MM.1S (cell line): Measurements from ENCODE around the gene MFSD11.
"Not testable (repeated sequence)": the region's sequence is repeated elsewhere in the genome, so short reads cannot be mapped to it uniquely, and the experiment has no call there.

Experiments
- DNase-seq: peaks from one replicate; pipeline ENCODE4 v3.0.0-alpha.2; 2015
- H2AFZ ChIP-seq: fragments of 300-600 bp; sonication (generic); 2 replicates; pipeline ENCODE4 v1.6.0; 2016; ENCODE audit warnings: antibody characterized with exemption, low read length
- H3F3A ChIP-seq: fragments of 300-600 bp; sonication (generic); 2 replicates; pipeline ENCODE4 v1.6.1; 2016; ENCODE audit warnings: mild to moderate bottlenecking, antibody characterized with exemption, low read length, moderate library complexity, mixed read lengths; ENCODE audit not compliant: insufficient read depth
- H3K27ac ChIP-seq: fragments of 300-600 bp; sonication (generic); 2 replicates; pipeline ENCODE4 v1.5.1; 2016; ENCODE audit warnings: mild to moderate bottlenecking, low read length
- H3K27me3 ChIP-seq: fragments of 300-600 bp; sonication (generic); replicated peaks from 2 replicates; pipeline ENCODE4 v1.6.0; 2016; ENCODE audit warnings: low read length; ENCODE audit not compliant: insufficient read depth
- H3K36me3 ChIP-seq: fragments of 300-600 bp; sonication (generic); replicated peaks from 2 replicates; pipeline ENCODE4 v1.6.1; 2016; ENCODE audit warnings: mild to moderate bottlenecking, low read length, mixed read lengths; ENCODE audit not compliant: insufficient read depth
- H3K4me1 ChIP-seq: fragments of 300-600 bp; sonication (generic); 2 replicates; pipeline ENCODE4 v1.6.1; 2016; ENCODE audit warnings: low read length, mixed read lengths
- H3K4me2 ChIP-seq: fragments of 300-600 bp; sonication (generic); 2 replicates; pipeline ENCODE4 v1.6.0; 2016; ENCODE audit warnings: low read depth, low read length
- H3K4me3 ChIP-seq: fragments of 300-600 bp; sonication (generic); 2 replicates; pipeline ENCODE4 v1.5.1; 2016; ENCODE audit warnings: low read length, mixed read lengths
- H3K79me2 ChIP-seq: fragments of 300-600 bp; sonication (generic); 2 replicates; pipeline ENCODE4 v1.6.1; 2016; ENCODE audit warnings: mixed run types, low read length, mixed read lengths
- H3K9ac ChIP-seq: fragments of 300-600 bp; sonication (generic); 2 replicates; pipeline ENCODE4 v1.6.1; 2016; ENCODE audit warnings: low read length, mixed read lengths
- H3K9me2 ChIP-seq: fragments of 300-600 bp; sonication (generic); replicated peaks from 2 replicates; pipeline ENCODE4 v1.6.1; 2016; ENCODE audit warnings: mild to moderate bottlenecking, low read length, mixed read lengths; ENCODE audit not compliant: insufficient read depth
- H3K9me3 ChIP-seq: fragments of 300-600 bp; sonication (generic); replicated peaks from 2 replicates; pipeline ENCODE4 v1.6.1; 2016; ENCODE audit warnings: mild to moderate bottlenecking, low read length, mixed read lengths; ENCODE audit not compliant: insufficient read depth
- H4K20me1 ChIP-seq: fragments of 300-600 bp; sonication (generic); 2 replicates; pipeline ENCODE4 v1.6.1; 2016; ENCODE audit warnings: mild to moderate bottlenecking, low read length, moderate library complexity, mixed read lengths; ENCODE audit not compliant: insufficient read depth
- CTCF ChIP-seq: fragments of 300-600 bp; sonication (generic); IDR thresholded peaks from 2 replicates; pipeline ENCODE4 v1.5.1; 2016; ENCODE audit warnings: antibody characterized with exemption, low read length, mixed read lengths
- EZH2 ChIP-seq: fragments of 300-600 bp; sonication (generic); optimal IDR thresholded peaks from 2 replicates; pipeline ENCODE3; 2017; ENCODE audit warnings: low read depth, mild to moderate bottlenecking, antibody characterized with exemption, low read length, mixed read lengths
- EZH2phosphoT487 ChIP-seq: fragments of 300-600 bp; sonication (generic); IDR thresholded peaks from 2 replicates; pipeline ENCODE4 v1.6.1; 2018; ENCODE audit warnings: antibody characterized with exemption, low read length

The MFSD11 gene

GRCh38 chr17:76812968-76813367, 75.0 kb downstream of the MFSD11 start:
- H3F3A ChIP-seq, result no peaks in the 10 kb centered on the region
- no peaks in the 10 kb centered on the region for H3K36me3 ChIP-seq
- no peak overlapping the region for H3K9ac ChIP-seq
- H3K27ac ChIP-seq, result no peak overlapping the region
- no peaks in the 10 kb centered on the region for H4K20me1 ChIP-seq
- no peaks in the 10 kb centered on the region for H3K27me3 ChIP-seq
- no peaks in the 10 kb centered on the region for H3K9me3 ChIP-seq
- TF ChIP-seq EZH2 (no peak), EZH2phosphoT487 (no peak), CTCF (no peak)
- H3K4me2 ChIP-seq, result no peak overlapping the region
- H3K4me1 ChIP-seq, result peaks cover 7% of the 10 kb centered on the region; the same call in 1 of the 2 replicates
- H3K79me2 ChIP-seq, result no peaks in the 10 kb centered on the region
- no peak overlapping the region for H3K4me3 ChIP-seq
- no peak for DNase-seq
- no peak overlapping the region for H2AFZ ChIP-seq
- no peaks in the 10 kb centered on the region for H3K9me2 ChIP-seq

GRCh38 chr17:76815907-76816589, 78.1 kb downstream of the MFSD11 start:
- H3K79me2 ChIP-seq, H4K20me1 ChIP-seq, H3K4me1 ChIP-seq, H3K4me3 ChIP-seq, H3K9me2 ChIP-seq, H3K27ac ChIP-seq, H3K36me3 ChIP-seq, H3K9me3 ChIP-seq, H3K9ac ChIP-seq, H3K27me3 ChIP-seq, H3F3A ChIP-seq, DNase-seq: not testable (repeated sequence)
- Histone ChIP-seq H3K4me2 (0 out of 2 replicates have a peak overlapping the region, but pooled peaks have one; percentile 18), H2AFZ (peak overlapping the region; percentile 70)

GRCh38 chr17:76816590-76817135, 78.7 kb downstream of the MFSD11 start:
- Histone ChIP-seq H3K9me3 (no peaks in the 10 kb centered on the region), H3K36me3 (no peaks in the 10 kb centered on the region), H3F3A (no peaks in the 10 kb centered on the region), H3K9me2 (no peaks in the 10 kb centered on the region), H3K4me2 (0 out of 2 replicates have a peak overlapping the region, but pooled peaks have one; percentile 18), H3K27ac (no peak overlapping the region), H3K9ac (no peak overlapping the region), H3K27me3 (no peaks in the 10 kb centered on the region), H2AFZ (peak overlapping the region; percentile 70), H3K79me2 (no peaks in the 10 kb centered on the region), H3K4me3 (no peak overlapping the region), H3K4me1 (peaks cover 7% of the 10 kb centered on the region; the same call in 1 of the 2 replicates), H4K20me1 (no peaks in the 10 kb centered on the region)
- TF ChIP-seq CTCF (peak; percentile 80), EZH2phosphoT487 (no peak), EZH2 (no peak)
- peak; percentile 75 for DNase-seq

GRCh38 chr17:76820039-76820438, 82.1 kb downstream of the MFSD11 start:
- Histone ChIP-seq H3K9ac (no peak overlapping the region), H3K9me2 (no peaks in the 10 kb centered on the region), H3K27me3 (no peaks in the 10 kb centered on the region), H3K79me2 (no peaks in the 10 kb centered on the region), H3F3A (no peaks in the 10 kb centered on the region), H3K4me3 (no peak overlapping the region), H4K20me1 (no peaks in the 10 kb centered on the region), H2AFZ (no peak overlapping the region), H3K4me2 (no peak overlapping the region), H3K27ac (no peak overlapping the region), H3K9me3 (no peaks in the 10 kb centered on the region), H3K36me3 (no peaks in the 10 kb centered on the region), H3K4me1 (peaks cover 7% of the 10 kb centered on the region; the same call in 1 of the 2 replicates)
- no peak for DNase-seq
- TF ChIP-seq EZH2 (no peak), CTCF (no peak), EZH2phosphoT487 (no peak)
